ENCODE data around the gene DTX4.

GRCh38 chr11:59151761-59152160, 20.2 kb upstream of the DTX4 start:
- TF ChIP-seq CTCF (IDR thresholded peaks at IDR 0.05 in 4 of 5, conservative IDR thresholded peaks at IDR 0.05 in 1 of 5) (no peak), POLR2A (IDR thresholded peaks at IDR 0.05) (no peak)
